ENCODE data around the gene E2F1.
"Not testable (repeated sequence)": the region's sequence is repeated elsewhere in the genome, so short reads cannot be mapped to it uniquely, and the experiment has no call there.

Gene E2F1

GRCh38 chr20:33710681-33711445, 24.7 kb upstream of the E2F1 start:
- no peak for DNase-seq (ENCODE audit: low read depth in 2 of 2)

GRCh38 chr20:33709905-33710541, 23.8 kb upstream of the E2F1 start:
- no peak for DNase-seq (ENCODE audit: low read depth in 2 of 2)

GRCh38 chr20:33709398-33709797, 23.2 kb upstream of the E2F1 start:
- no peak for DNase-seq (ENCODE audit: low read depth in 2 of 2)

- DNase-seq (ENCODE audit: low read depth in 2 of 2), result no peak
These were observed 21.5 kb upstream of the E2F1 start for GRCh38 chr20:33707668-33708067.

- DNase-seq (ENCODE audit: low read depth in 2 of 2), result no peak
These were observed 18.2 kb upstream of the E2F1 start for GRCh38 chr20:33704197-33704924.

GRCh38 chr20:33703498-33704137, 17.4 kb upstream of the E2F1 start:
- DNase-seq (ENCODE audit: low read depth in 2 of 2), result no peak

- no peak for DNase-seq (ENCODE audit: low read depth in 2 of 2)
These were observed 16.7 kb upstream of the E2F1 start for GRCh38 chr20:33702861-33703260.

GRCh38 chr20:33701629-33702450, 15.7 kb upstream of the E2F1 start:
- DNase-seq (ENCODE audit: low read depth in 2 of 2), result no peak

GRCh38 chr20:33700696-33701441, 14.7 kb upstream of the E2F1 start:
- not testable (repeated sequence) for DNase-seq (ENCODE audit: low read depth in 2 of 2)

GRCh38 chr20:33698966-33699365, 12.8 kb upstream of the E2F1 start:
- not testable (repeated sequence) for DNase-seq (ENCODE audit: low read depth in 2 of 2)

GRCh38 chr20:33697129-33697528, 10.9 kb upstream of the E2F1 start:
- no peak for DNase-seq (ENCODE audit: low read depth in 2 of 2)

GRCh38 chr20:33696448-33696847, 10.3 kb upstream of the E2F1 start:
- no peak for DNase-seq (ENCODE audit: low read depth in 2 of 2)

- no peak for DNase-seq (ENCODE audit: low read depth in 2 of 2)
These were observed 8.4 kb upstream of the E2F1 start for GRCh38 chr20:33694639-33695012.

- no peak for DNase-seq (ENCODE audit: low read depth in 2 of 2)
These were observed 7.8 kb upstream of the E2F1 start for GRCh38 chr20:33693741-33694638.

GRCh38 chr20:33693289-33693688, 7.1 kb upstream of the E2F1 start:
- no peak for DNase-seq (ENCODE audit: low read depth in 2 of 2)

- DNase-seq (ENCODE audit: low read depth in 2 of 2), result no peak
These were observed 3.8 kb upstream of the E2F1 start for GRCh38 chr20:33689973-33690372.

- no peak for DNase-seq (ENCODE audit: low read depth in 2 of 2)
These were observed 3.3 kb upstream of the E2F1 start for GRCh38 chr20:33689493-33689892.

GRCh38 chr20:33688938-33689424, 2.8 kb upstream of the E2F1 start:
- no peak for DNase-seq (ENCODE audit: low read depth in 2 of 2)

Data from stimulated activated CD4-positive, alpha-beta T cell treated with anti-CD3 and anti-CD28 coated beads, Interleukin-1b, Interleukin-23, amount 100 ng/mL, for 1 hour (primary cell).